A673 (cell line): ENCODE data around the gene SYNPO.

Experiments used
- CTCF ChIP-seq: fragments of 300-800, 200-600 bp; sonication (generic); conservative IDR thresholded peaks from 2 replicates; pipeline ENCODE4 v1.5.1; 2017; ENCODE audit warnings: low read depth, mild to moderate bottlenecking, antibody characterized with exemption, low read length, moderate library complexity, mixed read lengths
- EZH2 ChIP-seq: fragments of 200-600 bp; sonication (generic); IDR thresholded peaks from 2 replicates; pipeline ENCODE4 v1.6.1; 2017; ENCODE audit warnings: borderline replicate concordance, low read depth, mild to moderate bottlenecking, mixed read lengths, antibody characterized with exemption, low read length; ENCODE audit not compliant: poor library complexity, severe bottlenecking

- TF ChIP-seq CTCF (no peak), EZH2 (no peak)
Observed at GRCh38 chr5:150670275-150670947, 30.0 kb downstream of the SYNPO start.
